H1 (cell line): Measurements from ENCODE around the gene BCO2.

Source experiments
- BRCA1 ChIP-seq: IDR thresholded peaks from 2 replicates; pipeline ENCODE4 v1.6.1; 2012; ENCODE audit warnings: low read depth, low read length, improper control_type of control experiment
- EGR1 ChIP-seq: IDR thresholded peaks from 2 replicates; pipeline ENCODE4 v1.6.1; 2011; ENCODE audit warnings: low read depth, low read length, borderline replicate concordance
- POLR2A ChIP-seq, 2 experiments: IDR thresholded peaks; 1 replicate in 1 of 2; 2 replicates in 1 of 2; pipeline ENCODE4 v1.6.1; 2011; ENCODE audit warnings: low read depth in 2 of 2, low read length in 2 of 2, mild to moderate bottlenecking in 2 of 2; ENCODE audit errors: control extremely low read depth in 1 of 2
- POLR2AphosphoS5 ChIP-seq: IDR thresholded peaks from 2 replicates; pipeline ENCODE4 v1.6.1; 2011; ENCODE audit warnings: low read depth, low read length
- TF ChIP-seq, protein P1 (sequence below), 3 experiments: IDR thresholded peaks; 1 replicate in 2 of 3; 2 replicates in 1 of 3; pipeline versions ENCODE4 v1.5.1 to v1.6.1; 2011; ENCODE audit warnings: low read length in 3 of 3, mild to moderate bottlenecking in 3 of 3, inconsistent platforms in 2 of 3, low read depth in 1 of 3, moderate library complexity in 1 of 3; ENCODE audit not compliant: insufficient read depth in 1 of 3; ENCODE audit errors: control extremely low read depth in 1 of 3

GRCh38 chr11:112185883-112186282, 10.6 kb downstream of the BCO2 start:
- TF ChIP-seq POLR2A (IDR thresholded peaks at IDR 0.05; ENCODE audit: control extremely low read depth in 1 of 2, low read depth in 2 of 2, low read length in 2 of 2) (no peak), EGR1 (no peak), BRCA1 (no peak), POLR2AphosphoS5 (no peak)
- TF ChIP-seq, protein P1, sequence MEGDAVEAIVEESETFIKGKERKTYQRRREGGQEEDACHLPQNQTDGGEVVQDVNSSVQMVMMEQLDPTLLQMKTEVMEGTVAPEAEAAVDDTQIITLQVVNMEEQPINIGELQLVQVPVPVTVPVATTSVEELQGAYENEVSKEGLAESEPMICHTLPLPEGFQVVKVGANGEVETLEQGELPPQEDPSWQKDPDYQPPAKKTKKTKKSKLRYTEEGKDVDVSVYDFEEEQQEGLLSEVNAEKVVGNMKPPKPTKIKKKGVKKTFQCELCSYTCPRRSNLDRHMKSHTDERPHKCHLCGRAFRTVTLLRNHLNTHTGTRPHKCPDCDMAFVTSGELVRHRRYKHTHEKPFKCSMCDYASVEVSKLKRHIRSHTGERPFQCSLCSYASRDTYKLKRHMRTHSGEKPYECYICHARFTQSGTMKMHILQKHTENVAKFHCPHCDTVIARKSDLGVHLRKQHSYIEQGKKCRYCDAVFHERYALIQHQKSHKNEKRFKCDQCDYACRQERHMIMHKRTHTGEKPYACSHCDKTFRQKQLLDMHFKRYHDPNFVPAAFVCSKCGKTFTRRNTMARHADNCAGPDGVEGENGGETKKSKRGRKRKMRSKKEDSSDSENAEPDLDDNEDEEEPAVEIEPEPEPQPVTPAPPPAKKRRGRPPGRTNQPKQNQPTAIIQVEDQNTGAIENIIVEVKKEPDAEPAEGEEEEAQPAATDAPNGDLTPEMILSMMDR (IDR thresholded peaks at IDR 0.05; ENCODE audit: control extremely low read depth in 1 of 3, insufficient read depth in 1 of 3, low read depth in 1 of 3, low read length in 3 of 3): no peak
